Left renal cortex interstitium (tissue), 4 donors: ENCODE data around the gene M1AP. TPM values are rescaled to one million over a fixed set of nuclear protein-coding genes. Genes with fewer than 3 reads are reported as not detected.
A peak's percentile ranks its signal among the peaks of the same experiment; 100 is the strongest.

ENCODE experiments used
- DNase-seq, 4 donors: peaks; one replicate each; pipeline ENCODE4 v3.0.0-alpha.2; 2013; ENCODE audit warnings: low read depth in 4 of 4, low spot score in 2 of 4, missing footprints in 1 of 4
- polyA plus RNA-seq, 4 donors: library from polyadenylated mRNA; unstranded; fragments of 120-200 nt; gene quantifications; one replicate each; pipeline ENCODE4 v1.2.1, GENCODE V29; 2013; ENCODE audit not compliant: insufficient read length in 4 of 4

The M1AP gene
- polyA plus RNA-seq, 4 donors = 0.43 to 1.5 (median 0.98) TPM

DNA sequence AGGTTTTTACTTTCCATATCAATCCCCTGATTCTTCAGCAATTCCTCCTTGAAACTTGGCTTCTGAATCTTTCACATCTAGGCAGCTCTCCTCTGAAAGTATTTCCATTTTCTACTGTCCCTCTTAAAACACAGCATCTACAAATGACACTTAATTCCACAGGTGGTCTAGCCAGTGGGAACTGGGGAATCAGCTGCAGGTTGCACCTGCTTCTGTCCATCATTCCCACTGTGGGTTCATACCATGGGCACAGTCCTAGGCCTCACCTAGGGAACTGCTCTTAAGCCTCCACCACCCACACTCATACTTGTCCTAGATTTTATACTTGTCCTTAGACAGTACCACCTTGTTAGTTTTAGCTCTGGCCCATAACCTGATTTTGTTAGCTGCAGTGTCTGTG is 96.6 kb downstream of the M1AP start:
- DNase-seq = no peak

DNA sequence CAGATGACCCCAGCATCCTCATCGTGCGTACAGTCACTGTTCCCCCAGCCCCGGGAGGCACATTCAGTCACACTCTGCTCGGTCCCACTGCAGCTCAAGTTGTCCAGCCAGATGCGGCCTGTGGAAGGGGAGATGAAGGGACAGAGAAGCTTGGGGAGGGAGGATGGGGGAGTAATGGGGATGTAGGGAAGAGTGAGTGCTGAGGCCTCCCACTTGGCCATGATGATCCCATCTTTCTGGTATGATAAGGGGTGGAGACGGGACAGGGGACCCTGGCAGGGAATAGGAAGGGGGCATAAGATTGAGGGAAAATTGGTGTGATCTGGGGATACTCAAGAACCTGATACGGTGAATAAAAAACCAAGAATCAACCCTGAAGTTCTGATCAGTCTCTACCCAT is 97.9 kb downstream of the M1AP start:
- DNase-seq = no peak

DNA sequence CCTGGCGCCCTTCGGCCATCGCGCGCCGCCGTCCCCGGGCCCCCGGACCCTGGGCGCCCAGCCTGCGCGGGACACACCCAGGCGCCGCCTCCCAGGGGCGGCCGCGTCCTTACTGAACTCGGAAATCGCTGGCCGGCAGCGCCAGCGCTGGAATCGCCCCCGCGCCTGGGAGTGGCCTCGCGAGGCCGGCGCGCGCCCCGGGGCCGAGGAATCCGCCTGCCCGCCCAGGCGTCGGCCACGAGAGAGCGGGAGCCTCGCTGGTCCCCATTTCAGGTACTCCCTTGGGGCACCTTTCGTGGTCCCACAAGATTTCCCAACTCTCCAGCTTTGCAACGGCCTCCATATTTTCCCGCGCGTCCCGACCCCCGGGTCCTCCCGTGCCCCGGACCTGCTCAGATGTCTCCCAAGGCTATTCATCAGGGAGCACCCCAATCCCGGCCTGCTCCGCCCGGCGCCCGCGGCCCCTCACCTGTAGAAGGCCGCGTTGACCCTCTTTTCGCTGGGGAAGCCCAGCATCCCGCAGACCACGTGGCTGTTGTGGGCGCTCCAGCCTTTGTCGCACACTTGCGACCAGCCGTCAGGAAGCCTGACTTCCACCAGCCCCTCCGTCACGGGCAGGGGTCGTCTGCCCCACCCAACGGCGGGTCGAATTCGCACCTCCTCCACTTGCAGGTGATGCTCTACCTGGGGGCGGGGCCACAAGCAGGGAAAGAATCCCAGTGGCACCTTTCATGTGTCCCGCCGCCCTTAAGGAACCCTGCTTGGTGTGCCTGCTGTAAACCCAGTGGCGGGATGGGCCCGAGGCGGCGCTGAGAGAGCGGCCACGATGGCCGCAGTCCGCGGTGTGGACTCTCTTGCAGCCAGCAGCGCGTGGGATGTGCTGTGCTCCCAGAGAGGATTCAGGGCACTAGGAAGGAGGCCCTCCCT is 99.0 kb downstream of the M1AP start:
- peak in 1 of 4 donors; percentile 39 for DNase-seq

DNA sequence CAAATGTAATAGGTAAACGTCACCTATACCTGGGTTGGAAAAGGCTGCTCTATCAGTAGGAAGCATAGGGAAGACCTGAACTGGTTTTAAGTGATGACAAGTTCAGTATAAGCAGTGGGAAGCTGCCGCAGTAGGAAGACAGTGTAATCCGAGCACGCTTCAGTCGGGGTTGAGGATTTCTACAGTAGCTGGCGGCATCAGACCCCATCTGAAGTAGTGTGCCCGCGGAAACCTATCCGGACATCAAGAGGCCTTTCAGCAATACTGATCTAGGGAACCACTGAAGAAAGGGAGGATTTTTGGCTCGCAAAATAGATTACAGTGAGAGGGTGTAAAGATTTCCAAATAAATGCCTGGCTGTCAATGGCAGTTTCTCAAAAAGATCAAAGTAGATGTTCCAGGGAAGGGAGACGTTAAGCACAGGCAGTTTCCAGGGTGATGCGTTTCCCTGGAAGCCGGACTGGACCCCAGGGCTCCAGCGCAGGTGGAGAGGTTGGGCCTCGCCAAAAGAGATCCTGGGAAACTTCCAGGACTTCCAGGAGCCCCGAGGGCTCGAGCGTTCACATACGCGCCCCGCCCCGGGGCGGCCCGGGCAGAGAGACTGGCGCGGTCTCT is 99.7 kb downstream of the M1AP start:
- DNase-seq = no peak

DNA sequence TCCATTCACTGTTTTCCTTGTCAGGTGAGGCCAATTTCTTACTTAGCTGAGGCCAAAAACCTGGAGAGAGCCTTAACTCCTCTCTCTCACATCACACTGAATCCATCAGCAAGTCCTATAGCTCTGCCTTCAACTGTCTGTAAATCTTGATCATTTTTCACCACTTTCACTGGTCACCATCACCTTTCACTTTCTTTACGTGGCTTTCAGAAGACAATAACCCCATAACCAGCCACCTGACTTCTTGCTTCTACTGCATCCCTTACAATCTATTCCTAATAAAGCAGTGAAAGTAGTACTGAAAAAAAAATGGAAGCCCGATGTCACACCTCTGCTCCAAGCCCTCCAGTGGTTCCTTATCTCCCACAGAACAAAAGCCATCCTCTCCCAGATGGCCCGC is 102.1 kb downstream of the M1AP start:
- DNase-seq = no peak

DNA sequence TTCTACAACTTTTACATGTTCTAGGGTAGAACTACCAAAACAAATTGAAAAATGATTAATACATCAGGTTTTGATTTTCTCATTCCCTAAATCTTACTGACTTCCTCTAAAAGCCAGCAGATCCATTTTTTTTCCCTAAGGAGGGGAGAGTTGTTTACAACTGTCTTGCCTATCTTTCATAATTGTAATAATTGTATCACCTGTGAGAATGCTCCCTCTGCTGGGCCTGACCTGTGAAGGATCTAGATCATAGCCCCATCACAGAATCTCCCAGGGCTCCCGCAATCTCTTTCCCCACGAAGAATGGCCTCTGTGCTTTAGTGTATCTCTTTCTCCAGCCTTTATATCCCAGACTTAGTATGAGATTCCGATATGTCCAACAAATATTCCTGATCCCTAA is 103.5 kb downstream of the M1AP start:
- DNase-seq = no peak

DNA sequence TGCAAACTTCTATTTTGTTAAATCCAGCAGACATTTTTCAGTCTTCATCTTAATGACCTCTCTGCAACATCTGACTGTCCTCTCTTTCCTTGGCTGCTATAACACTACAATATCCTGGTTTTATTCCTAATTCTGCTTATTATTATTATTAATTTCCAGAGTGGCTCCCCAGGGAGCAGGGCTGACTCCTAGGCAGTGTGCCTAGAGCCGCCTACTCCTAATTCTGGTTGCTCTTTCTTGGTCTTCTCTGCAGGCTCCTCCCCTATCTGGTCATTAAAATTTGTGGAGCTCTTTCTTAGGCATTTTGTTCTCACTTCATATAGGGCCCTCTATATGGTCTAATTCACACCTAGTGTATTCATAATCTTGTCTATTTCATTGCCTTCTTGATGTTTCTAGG is 105.2 kb downstream of the M1AP start:
- no peak for DNase-seq

DNA sequence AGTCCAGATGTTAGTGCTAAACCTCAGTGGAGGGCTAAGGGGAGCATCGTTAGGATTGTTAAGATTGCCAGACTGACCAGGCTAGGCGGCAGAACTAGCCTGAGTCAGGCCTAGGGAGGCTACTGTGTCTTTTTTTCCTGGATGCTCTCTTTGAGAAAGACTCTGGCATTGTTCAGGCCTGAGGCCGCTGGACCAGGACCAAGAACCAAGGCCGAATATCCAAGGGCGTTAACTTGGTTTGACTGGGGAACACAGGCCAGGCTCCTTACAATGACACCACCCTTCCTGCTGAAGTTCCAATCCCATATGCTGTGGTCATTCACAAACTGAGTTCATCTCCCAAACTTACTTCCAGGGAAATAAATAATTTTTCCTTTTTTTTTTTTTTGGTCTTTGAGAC is 107.8 kb downstream of the M1AP start:
- no peak for DNase-seq

DNA sequence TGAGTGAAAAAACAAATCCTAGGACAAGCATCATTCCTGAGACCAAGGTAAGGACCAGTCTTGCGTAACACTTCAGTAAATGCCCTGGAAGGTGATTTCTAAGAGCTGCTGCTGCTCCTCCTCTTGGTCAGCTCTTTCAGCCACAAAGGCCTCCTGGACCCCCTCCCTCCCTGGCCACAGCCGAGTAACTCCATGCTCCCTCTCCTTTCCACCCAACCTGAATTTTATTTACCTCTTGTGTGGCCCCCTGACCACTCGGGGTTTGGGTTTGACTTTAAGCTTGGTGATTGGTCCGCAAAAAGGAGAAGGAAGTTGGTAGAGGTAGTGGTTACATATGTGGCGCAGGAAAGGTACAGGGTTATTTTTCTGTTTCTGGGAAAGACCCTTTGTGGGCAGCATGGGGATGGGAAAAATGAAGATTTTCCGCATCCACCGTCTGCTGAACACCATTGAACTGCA is 109.2 kb downstream of the M1AP start:
- DNase-seq = no peak

DNA sequence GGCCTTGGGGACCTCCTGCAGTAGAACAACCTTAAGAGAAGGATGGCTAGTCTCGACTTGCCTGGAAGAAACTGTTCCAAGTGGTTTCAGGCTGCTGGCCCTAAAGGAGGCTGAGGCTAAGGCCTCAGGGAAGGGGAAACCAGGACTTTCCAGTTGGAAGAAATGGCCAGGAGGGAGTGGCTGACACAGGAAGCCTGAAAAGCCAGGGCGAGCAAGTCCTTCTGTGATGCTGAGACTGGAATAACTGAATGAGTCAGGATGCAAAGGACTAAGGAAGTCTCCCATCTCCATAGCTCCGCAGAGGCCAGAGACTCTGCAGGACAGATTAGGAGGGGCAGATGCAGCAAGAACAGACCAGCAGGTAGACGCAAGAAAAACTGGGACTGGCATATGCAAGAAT is 111.0 kb downstream of the M1AP start:
- DNase-seq = no peak

DNA sequence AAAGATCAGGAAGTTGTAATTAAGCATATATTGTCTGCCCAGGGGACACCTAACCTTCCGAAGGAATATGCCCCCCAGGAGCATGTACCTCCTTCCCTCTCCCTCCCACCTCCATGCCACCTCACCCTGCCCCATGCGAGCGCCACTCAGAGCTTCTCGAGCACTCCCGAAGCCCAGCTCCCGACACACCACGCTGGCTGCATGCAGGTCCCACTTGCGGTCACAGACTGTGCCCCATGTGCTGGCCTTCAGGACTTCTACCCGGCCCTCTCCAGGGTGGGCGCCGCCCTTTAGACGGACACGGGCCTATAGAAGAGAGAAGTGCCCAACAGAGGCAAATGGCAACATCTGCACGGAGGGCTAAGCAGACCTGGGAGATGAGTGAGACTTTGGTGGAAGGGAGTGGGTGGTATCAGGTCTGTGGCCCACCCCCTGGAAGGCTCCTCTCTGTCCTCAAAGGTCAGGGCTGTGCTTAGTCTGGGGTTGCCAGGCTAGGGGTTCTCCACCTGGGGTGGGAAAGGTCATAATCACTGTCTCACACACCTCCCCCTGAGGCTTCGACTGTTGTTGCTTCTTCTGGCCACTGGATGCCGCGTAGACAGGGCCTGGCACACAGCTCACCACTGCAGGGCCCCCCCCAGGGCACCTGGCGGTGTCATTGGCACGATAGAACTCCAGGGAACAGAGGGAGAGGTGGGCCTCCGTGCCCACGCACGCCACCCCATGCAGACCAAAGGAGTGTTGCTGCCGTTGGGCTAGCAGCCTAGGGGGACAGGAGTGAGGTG is 111.8 kb downstream of the M1AP start:
- DNase-seq = no peak

DNA sequence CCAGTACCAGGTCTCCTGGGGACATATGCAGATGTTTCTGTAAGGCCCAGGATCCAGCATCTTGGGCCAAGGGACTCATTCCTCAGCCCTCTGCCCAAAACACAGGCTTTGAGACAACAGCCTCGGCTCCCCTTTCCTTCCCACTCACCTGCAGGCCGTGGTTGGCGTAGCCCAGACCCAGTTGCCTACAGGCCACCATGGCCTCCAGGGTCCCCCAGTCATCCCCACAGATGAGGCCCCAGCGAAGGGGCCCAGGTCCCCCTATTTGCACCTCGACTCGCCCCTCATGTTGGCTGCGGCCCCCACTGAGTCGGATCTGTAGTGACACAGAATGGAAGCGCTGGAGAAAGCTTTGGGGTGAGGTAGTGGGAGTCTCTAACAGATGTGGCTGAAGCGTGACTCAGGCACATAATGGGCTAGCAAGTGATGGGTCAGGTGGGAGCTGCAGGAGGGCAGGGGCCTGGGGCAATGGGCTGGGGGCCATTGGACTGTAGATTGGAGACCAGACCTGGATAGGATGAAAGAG is 112.6 kb downstream of the M1AP start:
- no peak for DNase-seq

DNA sequence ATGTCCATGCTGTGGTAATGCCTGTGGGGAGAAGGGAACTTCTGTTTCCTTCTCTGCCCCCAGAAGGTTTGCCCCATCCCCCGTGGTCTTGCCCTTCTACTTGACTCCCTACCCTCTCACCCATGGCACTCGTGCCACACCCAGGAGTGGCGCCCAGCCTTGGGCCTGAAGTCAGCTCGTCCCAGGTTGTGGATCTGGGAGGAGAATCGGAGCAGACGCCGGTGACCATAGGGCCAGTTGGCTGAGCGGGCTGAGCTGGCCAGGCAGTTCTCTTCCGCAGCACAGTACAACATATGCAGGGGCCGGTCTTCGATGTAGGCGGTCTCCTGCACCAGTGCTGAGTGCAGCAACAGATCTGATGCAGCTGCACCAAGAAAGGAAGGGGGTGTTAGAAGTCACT is 113.7 kb downstream of the M1AP start:
- DNase-seq = no peak

DNA sequence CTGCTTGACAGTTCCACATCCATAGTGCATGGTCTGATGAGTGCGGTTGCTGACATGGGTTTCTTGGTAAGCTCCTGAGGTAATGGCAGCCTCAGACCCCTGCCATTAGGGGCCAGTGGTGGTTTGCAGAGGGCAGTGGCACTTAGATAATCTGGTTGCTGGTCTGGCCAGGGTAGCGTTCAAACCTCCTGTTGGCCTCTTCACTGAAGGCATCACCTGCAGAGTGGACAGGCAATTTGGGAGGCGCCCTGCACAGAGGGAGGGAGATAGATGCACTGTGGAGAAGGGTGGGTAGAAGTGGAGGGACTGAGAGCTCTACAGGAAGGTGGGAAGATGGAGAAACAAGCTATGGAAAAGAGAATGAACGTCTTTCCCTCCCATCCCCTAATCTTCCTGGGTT is 114.7 kb downstream of the M1AP start:
- DNase-seq = no peak

DNA sequence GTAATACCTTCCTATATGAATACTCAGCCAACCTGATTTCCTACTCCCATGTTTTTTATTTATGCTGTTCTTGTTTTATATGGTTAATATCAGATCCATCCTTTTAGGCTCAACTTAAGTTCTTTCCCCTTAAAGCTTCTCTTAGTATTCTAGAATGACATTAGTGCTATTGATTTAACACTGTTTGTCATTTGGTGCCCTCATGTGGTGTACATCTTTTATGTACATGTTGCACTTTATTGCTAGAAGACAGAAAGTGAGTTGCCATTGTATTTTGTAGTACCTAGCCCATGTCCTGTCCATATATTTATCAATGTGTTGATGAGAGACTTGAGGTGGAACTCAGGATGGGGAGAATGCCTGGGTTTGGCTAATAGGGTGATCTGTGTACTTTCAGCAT is 115.9 kb downstream of the M1AP start:
- no peak for DNase-seq

DNA sequence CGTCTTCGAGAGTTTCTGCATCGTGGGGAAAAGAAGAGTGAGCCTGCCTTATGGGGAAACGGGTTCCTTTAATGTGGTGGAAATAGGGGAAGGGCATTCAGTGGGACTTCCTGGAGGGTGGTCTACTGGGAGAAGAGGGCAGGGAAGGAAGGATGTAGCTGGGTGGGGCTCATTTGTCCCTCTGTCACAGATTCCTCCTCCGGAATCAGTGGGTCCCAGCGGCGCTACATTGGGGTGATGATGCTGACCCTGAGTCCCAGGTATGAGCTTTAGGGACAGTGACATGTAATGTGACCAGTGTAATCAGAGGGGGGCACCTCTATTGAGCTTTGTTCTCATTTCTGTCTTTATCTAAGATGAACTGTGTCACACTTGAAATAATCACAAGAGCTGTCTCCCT is 116.5 kb downstream of the M1AP start:
- DNase-seq = no peak

DNA sequence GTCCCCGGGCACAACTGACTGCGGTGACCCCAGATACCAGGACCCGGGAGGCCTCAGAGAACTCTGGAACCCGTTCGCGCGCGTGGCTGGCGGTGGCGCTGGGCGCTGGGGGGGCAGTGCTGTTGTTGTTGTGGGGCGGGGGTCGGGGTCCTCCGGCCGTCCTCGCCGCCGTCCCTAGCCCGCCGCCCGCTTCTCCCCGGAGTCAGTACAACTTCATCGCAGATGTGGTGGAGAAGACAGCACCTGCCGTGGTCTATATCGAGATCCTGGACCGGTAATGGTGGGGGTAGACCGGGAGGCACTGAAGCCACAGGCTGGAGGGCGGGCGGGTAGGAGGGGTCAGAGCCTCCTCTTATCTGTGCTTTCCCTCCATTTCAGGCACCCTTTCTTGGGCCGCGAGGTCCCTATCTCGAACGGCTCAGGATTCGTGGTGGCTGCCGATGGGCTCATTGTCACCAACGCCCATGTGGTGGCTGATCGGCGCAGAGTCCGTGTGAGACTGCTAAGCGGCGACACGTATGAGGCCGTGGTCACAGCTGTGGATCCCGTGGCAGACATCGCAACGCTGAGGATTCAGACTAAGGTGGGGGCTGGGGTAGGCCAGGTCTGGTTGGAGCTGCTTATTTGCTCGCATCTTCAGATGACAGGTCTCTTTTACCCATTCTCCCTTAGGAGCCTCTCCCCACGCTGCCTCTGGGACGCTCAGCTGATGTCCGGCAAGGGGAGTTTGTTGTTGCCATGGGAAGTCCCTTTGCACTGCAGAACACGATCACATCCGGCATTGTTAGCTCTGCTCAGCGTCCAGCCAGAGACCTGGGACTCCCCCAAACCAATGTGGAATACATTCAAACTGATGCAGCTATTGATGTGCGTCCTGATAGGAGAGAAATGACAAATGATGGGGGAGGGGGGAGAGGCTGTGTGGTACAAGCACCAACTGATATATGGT is 117.6 kb downstream of the M1AP start:
- DNase-seq = no peak

DNA sequence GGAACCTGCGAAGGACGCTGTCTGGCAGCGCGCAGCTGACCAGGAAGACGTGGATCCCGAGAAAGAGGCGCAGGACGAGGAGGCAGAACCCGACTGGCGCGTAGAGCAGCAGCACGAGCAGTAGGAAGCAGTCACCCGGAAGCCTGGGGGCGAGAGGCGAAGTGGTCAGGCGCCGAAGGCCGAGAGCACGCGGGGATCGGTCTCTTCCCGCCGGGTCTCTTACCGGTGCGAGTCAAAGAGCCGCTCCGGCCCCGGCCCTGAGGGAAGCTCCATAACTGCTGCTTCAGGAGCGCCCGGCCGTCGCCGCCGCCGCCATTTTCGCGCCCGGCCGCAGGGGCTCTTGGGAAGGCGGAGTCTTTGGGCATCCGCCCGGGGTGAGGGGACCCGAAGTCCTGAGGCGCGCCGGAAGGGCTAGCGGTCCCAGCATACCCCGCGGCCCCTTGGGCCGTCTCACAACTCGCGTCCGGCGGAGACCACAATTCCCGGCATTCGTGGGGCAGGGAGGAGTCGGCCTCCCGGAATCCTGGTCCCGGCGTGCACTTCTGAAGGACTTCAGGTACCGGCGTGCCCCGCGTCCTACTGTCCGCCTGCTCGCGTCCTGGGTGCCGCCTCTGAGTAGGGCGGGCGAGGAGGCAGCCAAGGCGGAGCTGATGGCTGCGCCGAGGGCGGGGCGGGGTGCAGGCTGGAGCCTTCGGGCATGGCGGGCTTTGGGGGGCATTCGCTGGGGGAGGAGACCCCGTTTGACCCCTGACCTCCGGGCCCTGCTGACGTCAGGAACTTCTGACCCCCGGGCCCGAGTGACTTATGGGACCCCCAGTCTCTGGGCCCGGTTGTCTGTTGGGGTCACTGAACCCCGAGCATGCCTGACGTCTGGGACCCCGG is 118.5 kb downstream of the M1AP start, which contains the start of the genes AUP1 and HTRA2:
Gene AUP1 (minus strand): TSS at position 350 of the 882 bp plus-strand sequence. CDS start 77 bp downstream, at position 273.
Gene HTRA2 (plus strand): TSS at position 577 of the 882 bp plus-strand sequence. CDS start 74 bp downstream, at position 651.
- DNase-seq = peak; percentile 94 to 99 (median 94)
